GM18858 (cell line): ENCODE results near the gene ANKRD49.
"Not testable (repeated sequence)": the region's sequence is repeated elsewhere in the genome, so short reads cannot be mapped to it uniquely, and the experiment has no call there.

Source experiments
- ATAC-seq: cut with Tn5 transposase; IDR thresholded peaks from one replicate; pipeline ENCODE4 v1.9.1; 2021; ENCODE audit not compliant: unreplicated experiment

The ANKRD49 gene

DNA sequence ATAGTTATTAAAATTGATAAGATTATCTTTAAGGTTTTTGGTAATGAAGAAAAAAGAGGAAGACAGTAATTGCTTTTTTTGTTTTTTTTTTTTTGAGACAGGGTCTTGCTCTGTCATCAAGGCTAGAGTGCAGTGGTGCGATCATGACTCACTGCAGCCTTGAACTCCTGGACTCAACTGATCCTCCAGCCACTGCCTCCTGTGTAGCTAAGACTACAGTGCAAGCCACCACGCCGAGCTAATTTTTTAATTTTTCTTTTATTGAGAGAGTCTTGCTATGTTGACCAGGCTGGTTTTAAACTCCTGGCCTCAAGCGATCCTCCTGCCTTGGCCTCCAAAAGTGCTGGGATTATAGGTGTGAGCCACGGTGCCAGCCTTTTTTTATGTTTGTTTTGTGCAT lies 12.7 kb downstream of the ANKRD49 start:
- ATAC-seq, result not testable (repeated sequence)

DNA sequence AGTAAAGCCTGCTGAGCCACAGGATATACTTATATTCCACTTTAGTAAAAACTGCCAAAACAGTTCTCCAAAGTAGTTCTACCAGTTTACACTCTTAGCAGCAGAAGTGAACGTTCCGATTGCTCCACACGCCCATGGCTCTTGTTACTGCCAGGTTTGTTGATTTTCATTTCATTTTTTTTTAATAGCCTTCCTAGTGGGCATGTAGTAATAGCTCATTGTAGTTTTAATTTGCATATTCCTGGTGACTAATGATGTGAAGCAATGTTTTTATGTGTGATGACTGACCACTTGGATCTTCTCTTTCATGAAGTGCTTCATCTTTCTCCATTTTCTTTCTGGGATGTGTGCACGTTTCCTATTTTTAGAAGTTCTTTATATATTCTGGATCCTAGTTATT lies 13.7 kb downstream of the ANKRD49 start:
- ATAC-seq, result no peak

DNA sequence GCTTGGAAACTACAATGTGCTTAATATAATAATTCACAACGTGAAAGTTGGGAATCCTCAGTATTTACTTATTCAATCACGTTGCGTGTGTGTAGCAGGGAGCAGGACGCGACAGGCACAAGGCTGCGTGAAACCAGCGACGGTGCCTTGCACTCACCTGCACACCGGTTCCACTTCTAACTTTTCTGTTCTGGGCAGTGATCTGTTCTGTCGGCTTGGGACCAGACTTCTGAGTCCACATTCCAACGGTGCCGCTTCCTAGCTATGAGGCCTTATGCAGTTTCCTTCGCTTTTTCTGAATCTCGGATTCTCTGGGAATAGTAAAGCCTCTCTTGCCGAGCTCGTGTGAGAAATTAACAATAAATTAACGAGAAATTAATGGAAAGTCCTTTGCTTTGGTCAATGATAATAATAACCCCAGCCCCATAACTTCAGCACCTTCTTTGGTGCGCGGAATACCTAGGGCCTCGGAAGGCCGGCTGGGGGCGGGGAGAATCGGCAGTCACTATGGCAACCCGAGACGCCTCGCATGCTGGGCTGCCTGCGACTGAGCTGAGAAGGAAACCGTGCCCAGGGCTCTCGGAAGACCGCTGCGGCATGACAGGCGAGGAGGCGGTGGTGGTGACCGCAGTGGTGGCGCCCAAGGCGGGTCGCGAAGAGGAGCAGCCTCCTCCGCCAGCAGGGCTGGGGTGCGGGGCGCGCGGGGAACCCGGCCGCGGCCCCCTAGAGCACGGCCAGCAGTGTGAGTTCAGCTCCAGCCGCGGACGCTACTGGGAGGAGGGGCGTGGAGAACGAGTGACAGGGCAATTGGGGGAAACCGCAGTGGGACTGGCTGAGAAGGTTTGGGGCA lies 18.4 kb downstream of the ANKRD49 start, which contains the start of gene C11orf97:
Gene C11orf97, plus strand, starts transcription at position 530 of the 850 bp plus-strand sequence. Its CDS starts 68 bp downstream, at position 598.
- peak; percentile 70 for ATAC-seq

DNA sequence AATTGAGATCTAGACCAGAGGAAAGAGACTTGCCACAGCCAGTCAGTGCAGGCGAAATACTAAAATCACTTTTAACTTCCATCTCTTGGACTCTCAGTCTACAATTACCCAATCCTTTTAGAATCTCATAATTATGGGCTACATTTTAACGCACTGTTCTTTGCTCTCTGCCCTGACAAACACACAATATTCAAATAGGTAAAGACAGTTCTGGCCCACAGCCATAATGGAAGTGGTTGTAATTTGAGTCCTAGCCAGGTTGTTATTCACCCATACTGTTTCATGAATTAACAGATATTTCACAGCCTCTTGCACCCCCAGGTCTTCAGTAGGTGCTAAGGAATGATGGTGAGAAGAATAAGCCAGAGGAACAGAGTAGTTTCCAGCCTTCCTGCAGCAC lies 19.3 kb downstream of the ANKRD49 start:
- no peak for ATAC-seq

DNA sequence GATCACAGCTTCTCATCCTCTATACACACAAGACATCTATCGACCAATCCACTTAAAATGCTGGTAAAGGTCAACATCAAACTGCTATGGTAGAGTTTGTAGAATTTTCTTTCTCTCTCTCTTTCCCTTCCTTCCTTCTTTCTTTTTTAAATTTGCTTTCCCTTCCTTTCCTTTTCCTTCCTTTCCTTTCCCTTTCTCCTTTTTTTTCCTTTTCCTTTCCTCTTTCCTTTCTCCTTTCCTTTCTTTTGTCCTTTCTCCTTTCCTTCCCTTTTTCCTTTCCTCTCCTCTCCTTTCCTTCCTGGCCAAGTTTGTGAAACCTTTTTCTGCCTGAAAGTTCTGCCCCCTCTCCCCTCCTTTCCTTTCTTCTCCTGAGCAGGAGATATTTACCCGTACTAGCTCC lies 21.6 kb downstream of the ANKRD49 start:
- ATAC-seq, result no peak

DNA sequence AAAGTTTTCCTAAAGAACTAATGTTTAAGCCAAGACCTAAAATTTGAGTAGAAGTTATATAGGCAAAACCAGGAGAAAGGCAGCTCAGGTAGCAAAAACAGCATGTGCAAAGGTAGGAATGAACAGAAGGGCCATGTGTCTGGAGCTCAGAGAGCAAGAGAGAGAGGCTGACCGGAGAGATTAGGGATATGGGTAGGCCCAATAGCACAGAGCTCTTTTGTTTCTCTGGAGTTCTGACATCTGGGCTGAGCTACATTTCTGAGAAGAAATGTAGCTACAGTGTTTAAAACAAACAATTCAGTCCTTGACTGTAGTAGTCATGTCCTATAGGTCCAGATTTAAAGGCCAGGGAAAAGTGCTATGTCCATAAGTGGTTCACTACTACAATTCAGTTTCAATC lies 22.9 kb downstream of the ANKRD49 start:
- ATAC-seq, result no peak

DNA sequence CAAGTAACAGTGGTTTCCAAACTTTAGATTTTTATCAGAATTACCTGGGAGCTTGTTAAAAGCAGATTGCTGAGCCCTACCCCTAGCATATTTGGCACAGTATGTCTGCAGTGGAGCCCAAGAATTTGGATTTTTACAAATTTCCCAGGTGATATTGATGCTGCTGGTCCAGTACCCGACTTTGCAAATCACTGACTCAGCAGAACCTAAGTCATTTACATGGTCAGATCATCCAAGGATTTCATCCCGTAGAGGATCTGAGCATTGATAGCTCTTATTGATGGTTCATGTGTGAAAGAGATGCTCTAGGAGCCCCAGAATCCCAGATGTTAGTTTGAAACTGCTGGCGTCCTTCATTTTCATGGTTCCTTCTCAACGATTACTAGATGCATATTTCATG lies 24.5 kb downstream of the ANKRD49 start:
- ATAC-seq, result no peak

DNA sequence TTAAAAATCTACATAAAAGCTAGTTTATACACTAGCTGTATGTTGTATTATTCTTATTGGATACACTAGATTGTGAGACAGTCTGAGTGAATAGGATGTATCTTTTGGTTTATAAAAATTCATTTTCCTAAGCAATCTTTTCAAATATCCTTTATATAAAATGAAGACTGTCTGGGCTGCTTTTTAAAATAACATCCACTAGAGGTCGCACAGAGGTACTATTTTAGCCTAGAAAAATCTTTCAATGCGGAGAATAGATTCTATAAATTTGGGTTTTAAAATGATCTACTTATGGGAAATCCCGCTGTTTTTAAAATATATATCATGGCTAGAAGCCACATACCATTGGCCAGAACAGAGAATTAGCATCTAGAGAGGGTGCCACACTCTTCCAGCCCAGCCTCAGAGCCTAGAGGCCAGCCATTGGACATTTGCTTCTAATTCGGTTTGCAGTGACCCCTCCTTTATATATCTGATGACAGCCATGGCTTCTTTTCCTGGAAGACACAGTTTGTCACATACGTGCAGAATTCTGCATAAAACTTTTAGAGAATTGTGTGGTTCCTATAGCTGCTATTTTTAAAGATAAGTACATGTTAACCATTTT lies 25.8 kb downstream of the ANKRD49 start:
- ATAC-seq, result no peak

DNA sequence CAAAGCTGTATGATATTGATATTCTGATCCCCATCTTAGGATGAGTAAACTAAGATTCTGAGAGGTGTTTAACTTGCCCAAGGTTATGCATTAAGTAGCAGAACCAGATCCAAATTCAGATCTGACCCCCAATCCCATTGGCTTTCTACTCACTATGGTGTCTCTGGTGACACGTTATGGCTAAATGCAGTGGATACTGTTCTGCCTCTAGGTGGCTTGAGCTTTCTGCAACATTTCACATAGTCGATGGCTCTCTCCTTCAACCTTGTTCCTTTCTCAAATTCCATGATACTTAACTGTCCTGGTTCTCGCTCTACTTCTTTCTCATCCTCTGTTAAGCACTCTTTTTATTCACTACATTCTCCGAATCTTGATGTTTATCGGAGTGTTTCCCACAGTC lies 27.9 kb downstream of the ANKRD49 start:
- ATAC-seq, result peak; percentile 53

DNA sequence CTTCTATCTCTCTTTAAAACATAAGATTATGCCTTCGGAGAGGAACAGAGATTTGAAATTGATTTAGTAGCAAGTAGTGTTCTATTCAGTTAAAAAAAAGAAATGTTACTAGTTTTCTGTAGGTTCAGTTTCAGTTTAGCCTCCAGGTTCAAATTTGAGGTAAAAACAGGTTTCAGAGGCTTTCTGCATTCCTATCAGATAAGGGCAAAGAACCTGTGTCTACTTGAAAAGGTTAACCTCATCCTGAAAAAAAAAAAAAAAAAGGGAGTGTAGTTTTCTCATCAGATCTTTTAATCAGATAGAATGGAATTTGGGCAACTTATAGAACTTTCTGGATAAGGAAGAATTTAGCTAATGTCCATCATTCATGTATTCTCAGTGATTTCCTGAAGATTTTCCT lies 30.6 kb downstream of the ANKRD49 start:
- no peak for ATAC-seq

DNA sequence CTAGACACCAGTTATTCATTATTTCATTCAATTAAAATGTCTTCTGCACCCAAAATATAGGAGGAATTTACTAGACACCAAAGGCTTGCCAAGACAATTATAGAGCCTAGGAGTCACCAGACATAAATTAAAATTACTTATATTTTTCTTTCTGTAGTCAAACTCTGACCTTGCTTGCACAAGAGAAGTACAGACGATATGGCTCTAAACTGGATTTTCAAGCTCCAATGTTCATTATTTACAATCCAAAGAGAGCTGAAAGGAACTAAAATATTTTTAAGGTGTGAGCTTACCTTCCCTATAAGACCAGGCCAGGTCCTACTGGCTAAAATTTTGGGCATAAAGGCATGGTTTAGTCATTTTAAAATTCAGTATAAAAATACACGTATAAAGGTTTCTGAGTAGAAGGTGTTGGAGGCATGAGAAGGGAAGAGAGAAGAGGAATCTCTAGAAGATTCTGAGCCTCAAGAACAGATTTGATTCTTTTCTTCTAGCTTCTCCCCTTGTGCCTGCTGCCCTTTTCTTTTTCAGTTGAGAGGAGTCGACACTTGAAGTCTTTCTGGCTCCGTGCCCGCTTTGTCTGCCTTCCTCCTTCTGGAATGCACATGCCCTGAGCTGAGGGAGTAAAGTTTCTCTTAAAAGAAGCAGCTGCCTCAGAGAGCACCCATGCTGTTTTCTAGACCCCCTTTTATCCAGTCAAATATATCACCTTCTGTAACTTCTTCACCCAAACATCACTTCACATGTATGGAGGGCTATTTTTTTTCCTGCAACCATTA lies 32.0 kb downstream of the ANKRD49 start:
- no peak for ATAC-seq

DNA sequence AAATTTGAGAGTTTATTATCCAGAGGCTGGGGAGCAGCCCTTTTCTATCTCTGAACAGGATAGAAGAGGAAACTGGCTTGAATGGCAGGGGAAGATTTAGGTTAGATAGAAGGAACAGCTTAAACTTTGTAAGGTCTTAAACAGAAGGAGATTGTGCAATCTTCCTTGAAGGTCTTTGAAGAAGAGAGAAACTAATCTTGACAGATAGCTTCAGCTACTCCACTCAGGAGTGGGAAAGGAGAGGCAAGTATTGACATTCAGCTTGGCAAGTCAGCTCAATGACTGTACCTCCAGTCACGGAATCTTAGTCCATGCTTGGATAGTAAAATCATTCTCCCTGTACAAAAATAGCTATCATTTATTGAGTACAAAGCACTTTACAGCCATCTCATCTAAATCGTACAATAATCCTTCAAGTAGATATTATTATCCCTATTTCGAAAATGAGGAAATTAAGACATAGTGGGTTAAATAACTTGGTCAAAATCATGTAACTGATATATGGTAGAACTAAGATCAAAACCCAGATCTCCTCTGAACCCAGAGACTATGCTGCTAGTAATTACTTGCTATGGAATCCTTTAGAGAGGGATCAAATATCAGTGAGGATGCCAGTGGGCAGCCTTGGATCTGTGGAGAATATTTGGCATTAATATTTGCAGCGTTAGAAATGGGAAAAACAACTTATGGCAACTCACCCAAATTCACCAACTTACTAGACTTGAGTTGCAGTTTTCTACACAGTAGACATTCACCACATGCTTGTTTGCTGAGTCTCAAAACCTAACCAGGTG lies 33.1 kb downstream of the ANKRD49 start:
- ATAC-seq, result no peak

DNA sequence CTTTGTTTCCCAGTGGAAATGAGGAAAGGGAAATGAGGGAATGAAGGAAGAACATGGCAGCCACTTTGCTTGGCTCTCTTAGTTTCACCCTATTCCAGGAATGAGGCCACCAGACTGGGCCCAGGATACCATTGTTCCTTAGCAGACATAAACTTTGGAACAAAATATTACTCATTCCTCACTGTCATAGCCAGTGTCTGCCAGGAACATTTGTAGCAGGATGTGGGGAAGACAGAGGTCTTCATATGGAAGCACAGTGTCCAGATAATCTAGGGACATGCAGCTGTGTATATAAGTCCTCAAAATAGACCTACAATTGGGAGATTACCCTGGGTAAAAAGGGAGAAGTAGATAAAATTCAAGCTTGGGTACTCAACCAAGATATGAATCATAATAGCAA lies 34.8 kb downstream of the ANKRD49 start:
- no peak for ATAC-seq

DNA sequence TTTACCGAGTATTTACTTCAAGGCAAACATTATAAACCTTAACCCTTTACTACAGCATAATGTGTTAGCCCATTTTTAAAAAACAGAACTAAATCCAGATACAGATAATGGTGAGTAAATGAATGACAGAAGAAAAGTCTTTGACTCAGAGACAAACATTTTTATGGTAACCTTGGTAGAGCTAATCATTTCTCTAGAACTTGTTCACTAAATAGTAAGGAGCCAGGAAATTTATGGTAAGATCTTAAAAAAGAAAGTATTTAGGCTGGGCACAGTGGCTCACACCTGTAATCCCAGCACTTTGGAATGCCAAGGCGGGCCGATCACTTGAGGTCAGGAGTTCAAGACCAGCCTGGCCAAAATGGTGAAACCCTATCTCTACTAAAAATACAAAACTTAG lies 38.4 kb downstream of the ANKRD49 start:
- ATAC-seq, result no peak

DNA sequence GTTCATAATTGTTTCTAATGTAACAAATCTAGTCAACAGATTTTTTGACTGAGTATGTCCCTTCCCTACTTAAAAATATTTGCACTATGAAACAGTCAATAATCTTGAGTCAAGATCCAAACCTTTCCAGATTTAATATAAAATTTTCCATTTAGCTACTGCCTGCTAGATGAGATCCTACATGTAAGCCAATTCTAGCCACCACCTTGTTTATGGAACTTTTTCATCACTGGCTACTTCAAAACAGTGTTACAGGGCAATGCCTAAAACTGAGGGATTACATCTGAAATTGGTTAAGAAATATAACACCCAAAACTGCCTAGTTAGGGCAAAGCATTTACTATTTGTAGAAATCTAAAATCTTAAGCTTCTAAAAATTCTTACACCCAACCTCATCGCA lies 39.4 kb downstream of the ANKRD49 start:
- ATAC-seq, result no peak

DNA sequence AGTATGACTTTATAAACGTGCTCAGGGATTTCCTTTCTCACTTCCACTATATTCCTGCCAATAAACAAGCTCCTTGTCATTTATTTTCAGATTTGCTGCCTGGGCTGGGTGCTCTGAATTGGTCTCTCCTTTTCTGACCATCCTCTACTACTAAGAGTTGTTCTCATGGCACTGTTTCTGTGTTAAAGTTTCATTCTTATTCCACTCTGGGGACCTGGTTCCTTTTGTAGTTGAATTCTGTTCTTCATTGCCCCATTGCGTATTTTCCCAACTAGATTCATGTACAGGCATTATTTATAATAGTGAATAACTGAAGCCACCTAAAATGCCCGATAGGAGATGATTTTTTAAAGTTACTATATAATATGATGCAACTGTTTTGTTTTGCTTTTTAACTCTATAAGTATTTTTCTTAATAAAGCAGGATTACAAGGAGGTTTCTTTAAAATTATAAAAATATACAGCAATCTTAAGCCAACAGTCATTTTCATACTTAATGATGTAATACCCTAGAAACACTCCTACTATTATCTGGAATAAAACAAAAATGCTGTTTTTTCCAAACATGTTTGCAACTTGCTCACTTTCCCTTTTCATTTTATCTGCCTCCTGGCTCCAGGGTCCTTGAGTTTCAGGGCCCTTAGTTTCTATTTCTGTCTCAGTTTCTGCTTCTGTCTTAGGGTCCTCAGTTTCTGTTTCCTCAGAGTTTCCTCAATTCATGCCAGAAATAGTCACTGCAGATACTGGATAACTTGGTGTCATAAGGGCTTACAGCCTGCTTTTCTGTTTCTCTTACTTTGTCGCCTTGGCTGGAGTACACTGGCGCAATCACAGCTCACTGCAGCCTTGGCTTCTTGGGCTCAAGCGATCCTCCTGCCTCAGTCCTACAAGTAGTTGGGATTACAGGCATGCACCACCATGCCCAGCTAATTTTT lies 40.2 kb downstream of the ANKRD49 start:
- no peak for ATAC-seq

DNA sequence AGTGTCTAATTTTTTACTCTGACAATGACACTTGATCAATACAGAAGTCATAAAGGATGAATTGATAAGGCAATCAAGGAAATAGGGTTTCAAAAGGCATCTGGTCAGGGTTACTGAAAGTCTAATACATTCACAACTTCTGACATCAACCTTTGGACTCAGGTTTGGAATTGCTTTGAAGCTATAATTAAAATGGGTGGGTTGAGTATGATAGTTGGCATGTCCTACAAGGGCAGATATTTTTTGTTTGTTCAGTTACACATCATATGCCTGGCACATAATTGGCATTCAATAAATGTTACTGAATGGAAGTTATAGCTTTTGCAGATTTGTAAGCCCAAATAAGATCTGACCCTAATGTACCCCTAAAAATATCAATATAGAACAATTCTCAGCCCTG lies 42.6 kb downstream of the ANKRD49 start:
- no peak for ATAC-seq

DNA sequence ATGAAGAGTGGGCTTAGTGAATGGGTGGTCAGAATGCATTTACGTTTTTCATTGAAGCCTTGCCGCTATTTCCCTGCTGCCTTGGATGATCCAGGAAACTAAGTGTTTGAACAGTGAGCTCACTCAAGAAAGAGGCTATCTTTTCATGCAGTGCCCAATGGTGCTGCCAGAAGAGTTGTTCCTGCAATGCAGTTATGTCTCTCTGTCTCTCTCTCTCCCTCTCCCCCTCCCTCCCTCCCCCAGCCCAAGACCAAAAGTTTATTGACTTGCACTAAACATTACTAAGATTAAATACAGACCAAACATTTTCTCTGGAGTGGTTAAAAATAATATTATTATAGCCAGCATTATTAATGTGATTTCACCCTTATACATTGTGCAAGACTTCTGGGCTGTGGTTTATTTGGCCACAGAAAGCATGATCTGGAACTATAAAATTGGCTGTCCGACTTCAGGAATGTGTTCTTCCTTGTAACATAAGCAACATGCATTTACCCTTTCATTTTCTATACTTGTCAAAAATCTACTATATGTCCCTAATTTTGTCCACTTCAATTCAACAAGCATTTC lies 43.3 kb downstream of the ANKRD49 start:
- ATAC-seq, result no peak

DNA sequence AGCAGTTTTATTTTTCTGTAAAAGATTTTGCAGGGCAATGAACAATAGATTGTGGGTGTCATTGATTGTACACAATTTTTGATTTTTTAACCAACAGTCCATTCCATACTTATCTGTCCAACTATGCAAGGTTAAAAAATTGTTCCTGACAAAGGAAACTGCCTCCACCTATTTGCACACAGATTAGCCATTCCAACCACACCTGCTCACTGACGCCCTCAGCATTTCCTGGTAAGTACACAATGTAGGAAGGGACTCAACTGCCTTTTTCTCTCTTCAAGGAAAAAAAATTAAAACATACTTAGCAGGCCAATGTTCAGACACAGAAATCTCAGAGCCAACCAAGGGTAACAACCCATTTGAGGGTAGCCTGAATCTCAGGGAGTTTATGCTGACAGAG lies 45.6 kb downstream of the ANKRD49 start:
- no peak for ATAC-seq
